Right atrium auricular region (tissue), 2 donors: ENCODE results near the gene TXN2. TPM values are rescaled to one million over a fixed set of nuclear protein-coding genes. Genes with fewer than 3 reads are reported as not detected.

ENCODE experiments used
- DNase-seq: peaks from one replicate; pipeline ENCODE4 v3.0.0-alpha.2; 2019; ENCODE audit warnings: low spot score
- H3K27ac ChIP-seq, 2 donors: fragments of 200-600 bp; sonication (generic); 1 replicate in 1 of 2; 2 replicates in 1 of 2; pipeline ENCODE4 v1.5.1; 2016 to 2019
- H3K27me3 ChIP-seq, 2 donors: fragments of 200-600 bp; sonication (generic); one replicate each; pipeline versions ENCODE4 v1.5.1 to v1.6.0; 2017 to 2019
- H3K36me3 ChIP-seq: fragments of 200-600 bp; sonication (generic); one replicate; pipeline ENCODE4 v1.5.1; 2016
- H3K4me1 ChIP-seq, 2 donors: fragments of 200-600 bp; sonication (generic); one replicate each; pipeline versions ENCODE4 v1.5.1 to v1.6.0; 2017 to 2019
- H3K4me3 ChIP-seq, 2 donors: fragments of 200-600 bp; sonication (generic); 1 replicate in 1 of 2; 2 replicates in 1 of 2; pipeline ENCODE4 v1.5.1; 2017 to 2019; ENCODE audit warnings: mild to moderate bottlenecking in 1 of 2, moderate library complexity in 1 of 2
- H3K9me3 ChIP-seq, 2 donors: fragments of 200-600 bp; sonication (generic); one replicate each; pipeline ENCODE4 v1.5.1; 2019
- total RNA-seq, 2 donors: library from RNA; depleted of rRNA; stranded (reverse); fragments of >200 nt; gene quantifications; one replicate each; pipeline ENCODE4 v1.1.0, GENCODE V29; 2016
- TF ChIP-seq, protein P1 (sequence below), 2 donors: fragments of 200-600 bp; sonication (generic); IDR thresholded peaks; one replicate each; pipeline ENCODE4 v1.5.1; 2019; ENCODE audit warnings: antibody characterized with exemption in 2 of 2

Gene TXN2
- total RNA-seq, 2 donors from 2014 or later = 70.6 to 82.1 TPM

DNA sequence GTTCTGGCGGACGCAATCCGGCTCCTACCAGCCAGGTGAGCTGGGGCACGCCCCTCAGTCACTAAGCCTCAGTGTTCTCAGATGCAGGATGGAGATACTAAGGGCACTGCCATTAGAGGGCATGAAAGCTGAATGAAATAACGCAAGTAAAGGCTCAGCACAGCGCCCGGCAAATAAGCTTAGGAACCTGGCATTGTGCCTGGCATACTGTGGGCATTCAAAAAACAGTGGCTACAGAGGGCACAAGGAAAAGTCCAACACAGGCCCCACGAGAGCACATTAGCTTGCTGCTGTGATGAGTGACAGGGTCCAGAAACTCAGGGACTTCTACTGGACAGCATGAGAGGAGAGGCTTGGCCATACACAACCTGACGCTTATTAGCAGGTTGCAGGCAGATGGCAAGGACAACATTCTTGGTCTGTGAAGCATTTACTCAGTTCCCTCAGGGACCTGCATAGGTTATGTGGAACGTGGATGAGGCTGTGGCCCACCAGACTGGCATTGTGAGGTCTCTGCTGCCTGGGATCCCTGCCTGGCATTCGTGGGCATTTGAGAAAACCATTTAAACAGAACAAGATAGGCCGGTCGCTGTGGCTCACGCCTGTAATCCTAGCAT, 12.2 kb downstream of the TXN2 start:
- no peaks in the 10 kb centered on the region for H3K27me3 ChIP-seq
- H3K4me3 ChIP-seq = no peak overlapping the region
- DNase-seq = no peak
- H3K27ac ChIP-seq = peak overlapping the region; percentile 86 to 94
- TF ChIP-seq, protein P1, sequence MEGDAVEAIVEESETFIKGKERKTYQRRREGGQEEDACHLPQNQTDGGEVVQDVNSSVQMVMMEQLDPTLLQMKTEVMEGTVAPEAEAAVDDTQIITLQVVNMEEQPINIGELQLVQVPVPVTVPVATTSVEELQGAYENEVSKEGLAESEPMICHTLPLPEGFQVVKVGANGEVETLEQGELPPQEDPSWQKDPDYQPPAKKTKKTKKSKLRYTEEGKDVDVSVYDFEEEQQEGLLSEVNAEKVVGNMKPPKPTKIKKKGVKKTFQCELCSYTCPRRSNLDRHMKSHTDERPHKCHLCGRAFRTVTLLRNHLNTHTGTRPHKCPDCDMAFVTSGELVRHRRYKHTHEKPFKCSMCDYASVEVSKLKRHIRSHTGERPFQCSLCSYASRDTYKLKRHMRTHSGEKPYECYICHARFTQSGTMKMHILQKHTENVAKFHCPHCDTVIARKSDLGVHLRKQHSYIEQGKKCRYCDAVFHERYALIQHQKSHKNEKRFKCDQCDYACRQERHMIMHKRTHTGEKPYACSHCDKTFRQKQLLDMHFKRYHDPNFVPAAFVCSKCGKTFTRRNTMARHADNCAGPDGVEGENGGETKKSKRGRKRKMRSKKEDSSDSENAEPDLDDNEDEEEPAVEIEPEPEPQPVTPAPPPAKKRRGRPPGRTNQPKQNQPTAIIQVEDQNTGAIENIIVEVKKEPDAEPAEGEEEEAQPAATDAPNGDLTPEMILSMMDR (IDR thresholded peaks at IDR 0.05) = no peak
- H3K4me1 ChIP-seq = peaks cover 0 to 62% of the 10 kb centered on the region in 2 donors
- peaks cover 17% of the 10 kb centered on the region for H3K36me3 ChIP-seq
- no peaks in the 10 kb centered on the region for H3K9me3 ChIP-seq

- no peak for DNase-seq
- Histone ChIP-seq H3K9me3 (no peaks in the 10 kb centered on the region), H3K4me3 (no peak overlapping the region), H3K27me3 (no peaks in the 10 kb centered on the region), H3K36me3 (peaks cover 10% of the 10 kb centered on the region), H3K4me1 (peaks cover 0 to 73% of the 10 kb centered on the region in 2 donors), H3K27ac (peak overlapping the region; percentile 86 to 94)
- TF ChIP-seq, protein P1 (IDR thresholded peaks at IDR 0.05) = no peak
Measured at GRCh38 chr22:36467946-36468345, 13.5 kb downstream of the TXN2 start.

DNA sequence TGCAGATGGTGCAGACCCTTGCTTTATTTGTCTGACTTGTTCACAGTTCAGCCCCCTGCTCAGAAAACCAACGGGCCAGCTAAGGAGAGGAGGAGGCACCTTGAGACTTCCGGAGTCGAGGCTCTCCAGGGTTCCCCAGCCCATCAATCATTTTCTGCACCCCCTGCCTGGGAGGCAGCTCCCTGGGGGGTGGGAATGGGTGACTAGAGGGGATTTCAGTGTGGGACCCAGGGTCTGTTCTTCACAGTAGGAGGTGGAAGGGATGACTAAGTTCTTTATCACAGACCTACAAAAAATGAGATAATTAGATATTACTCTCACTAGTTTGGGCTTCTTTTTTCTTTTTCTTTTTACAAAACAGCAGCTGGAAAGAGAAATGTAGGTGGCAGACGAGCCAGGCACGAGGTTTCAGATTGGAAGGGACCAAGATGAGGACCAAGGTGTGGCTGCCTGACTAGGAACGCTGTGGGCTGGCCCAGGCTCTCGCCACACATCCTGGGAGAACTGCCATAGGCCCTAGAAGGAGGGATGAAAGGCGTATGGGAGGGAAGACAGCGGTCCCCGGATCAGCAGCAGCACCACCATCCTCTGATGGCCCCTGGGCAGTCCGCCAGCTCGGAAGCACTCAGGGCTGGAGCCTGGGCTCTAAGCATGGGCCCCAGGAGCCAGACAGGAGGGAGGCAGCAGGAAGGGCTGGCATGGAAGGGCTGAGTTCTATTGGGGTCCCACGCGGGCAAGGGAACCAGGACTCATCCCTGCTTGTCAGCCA, 14.2 kb downstream of the TXN2 start:
- H3K27ac ChIP-seq = peak overlapping the region; percentile 86 to 94
- TF ChIP-seq, protein P1 (IDR thresholded peaks at IDR 0.05) = no peak
- peaks cover 4% of the 10 kb centered on the region for H3K36me3 ChIP-seq
- no peak for DNase-seq
- H3K4me3 ChIP-seq = no peak overlapping the region
- no peaks in the 10 kb centered on the region for H3K9me3 ChIP-seq
- H3K4me1 ChIP-seq = peaks cover 0 to 80% of the 10 kb centered on the region in 2 donors
- no peaks in the 10 kb centered on the region for H3K27me3 ChIP-seq

- H3K4me3 ChIP-seq = no peak overlapping the region
- H3K9me3 ChIP-seq = no peaks in the 10 kb centered on the region
- H3K36me3 ChIP-seq = no peaks in the 10 kb centered on the region
- TF ChIP-seq, protein P1 (IDR thresholded peaks at IDR 0.05) = no peak
- no peaks in the 10 kb centered on the region for H3K27me3 ChIP-seq
- DNase-seq = no peak
- peaks cover 0 to 90% of the 10 kb centered on the region in 2 donors for H3K4me1 ChIP-seq
- H3K27ac ChIP-seq = peak overlapping the region; percentile 86 to 94
Measured at GRCh38 chr22:36466258-36466657, 15.2 kb downstream of the TXN2 start.

- Histone ChIP-seq H3K27ac (peak overlapping the region; percentile 86 to 94), H3K4me3 (no peak overlapping the region), H3K4me1 (peaks cover 0 to 93% of the 10 kb centered on the region in 2 donors), H3K36me3 (no peaks in the 10 kb centered on the region), H3K27me3 (no peaks in the 10 kb centered on the region), H3K9me3 (no peaks in the 10 kb centered on the region)
- peak; percentile 85 for DNase-seq
- TF ChIP-seq, protein P1 (IDR thresholded peaks at IDR 0.05) = no peak
Measured at GRCh38 chr22:36465232-36466021, 16.0 kb downstream of the TXN2 start.
